Panc1 (cell line): ENCODE measurements around the gene TENT5C.

Experiments used
- CTCF ChIP-seq: fragments of 450-650 bp; IDR thresholded peaks from 2 replicates; pipeline ENCODE4 v1.5.1; 2017; ENCODE audit warnings: mild to moderate bottlenecking
- POLR2AphosphoS5 ChIP-seq: IDR thresholded peaks from 2 replicates; pipeline ENCODE4 v1.6.1; 2012; ENCODE audit warnings: mild to moderate bottlenecking, low read depth, low read length, moderate library complexity
- REST ChIP-seq, 2 experiments: IDR thresholded peaks; 2 replicates each; pipeline ENCODE4 v1.6.1; 2011 to 2012; ENCODE audit warnings: low read depth in 2 of 2, control low read depth in 1 of 2, low read length in 1 of 2, mild to moderate bottlenecking in 1 of 2, moderate library complexity in 1 of 2; ENCODE audit not compliant: insufficient read depth in 1 of 2

GRCh38 chr1:117561071-117561470 is 44.8 kb upstream of the TENT5C start:
- no peak for TF ChIP-seq CTCF
- TF ChIP-seq POLR2AphosphoS5, result no peak
- no peak for TF ChIP-seq REST (IDR thresholded peaks at IDR 0.05; ENCODE audit: insufficient read depth in 1 of 2, low read depth in 2 of 2, low read length in 1 of 2)
